ENCODE data around the gene PARVB.

PARVB gene, protein sequence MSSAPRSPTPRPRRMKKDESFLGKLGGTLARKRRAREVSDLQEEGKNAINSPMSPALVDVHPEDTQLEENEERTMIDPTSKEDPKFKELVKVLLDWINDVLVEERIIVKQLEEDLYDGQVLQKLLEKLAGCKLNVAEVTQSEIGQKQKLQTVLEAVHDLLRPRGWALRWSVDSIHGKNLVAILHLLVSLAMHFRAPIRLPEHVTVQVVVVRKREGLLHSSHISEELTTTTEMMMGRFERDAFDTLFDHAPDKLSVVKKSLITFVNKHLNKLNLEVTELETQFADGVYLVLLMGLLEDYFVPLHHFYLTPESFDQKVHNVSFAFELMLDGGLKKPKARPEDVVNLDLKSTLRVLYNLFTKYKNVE

DNA sequence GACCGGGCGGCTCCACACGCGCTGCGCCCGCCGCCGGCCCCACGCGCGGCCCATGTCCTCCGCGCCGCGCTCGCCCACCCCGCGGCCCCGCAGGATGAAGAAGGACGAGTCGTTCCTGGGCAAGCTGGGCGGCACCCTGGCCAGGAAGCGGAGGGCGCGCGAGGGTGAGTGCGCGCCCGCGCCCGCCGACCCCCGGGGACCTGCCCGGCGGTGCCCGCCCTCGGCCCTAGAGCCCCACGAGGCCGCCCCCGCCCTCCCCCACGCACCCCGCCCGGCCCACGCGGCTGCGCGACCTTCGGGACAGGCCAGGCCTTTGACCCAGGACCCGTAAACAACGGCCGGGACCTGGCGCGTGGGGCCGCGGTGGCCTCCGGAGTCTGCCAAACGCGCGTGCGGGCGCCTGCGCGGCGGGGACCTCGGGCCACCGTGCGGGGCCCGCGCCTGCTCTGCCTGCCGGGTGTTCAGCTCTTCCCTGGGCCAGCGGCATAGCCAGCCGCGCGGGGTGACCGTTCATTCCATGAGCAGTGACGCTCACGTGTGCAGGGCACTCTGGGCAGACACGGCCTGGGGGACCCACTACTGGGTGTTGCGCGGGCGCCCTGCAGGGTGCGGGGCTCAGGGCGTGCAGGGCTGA, at the start of gene PARVB:
TSS of gene PARVB (plus strand) at position 15 of the 634 bp plus-strand sequence. CDS start at position 53, 38 bp downstream.
- no peak for DNase-seq (ENCODE audit: low read depth)

DNA sequence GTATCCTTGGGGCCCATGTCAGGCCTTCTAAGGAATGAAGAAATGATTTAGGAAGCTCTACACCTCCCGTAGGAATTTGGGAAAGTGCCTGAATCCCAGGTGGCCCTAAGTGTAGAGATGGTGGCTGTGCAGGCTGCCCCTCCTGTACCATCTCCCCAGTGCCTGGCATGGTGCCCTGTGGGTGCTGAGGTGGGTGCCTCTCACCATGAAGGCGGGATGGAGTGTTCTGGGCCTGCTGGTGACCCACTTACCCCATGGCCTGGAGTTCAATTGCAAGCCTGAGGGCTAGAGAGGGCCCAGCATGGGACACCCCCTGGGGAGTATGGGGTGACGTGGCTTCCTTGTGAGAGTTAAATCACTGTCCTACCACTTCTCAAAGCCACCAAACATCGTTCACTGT, 49.1 kb upstream of the PARVB start:
- no peak for DNase-seq (ENCODE audit: low read depth)

DNA sequence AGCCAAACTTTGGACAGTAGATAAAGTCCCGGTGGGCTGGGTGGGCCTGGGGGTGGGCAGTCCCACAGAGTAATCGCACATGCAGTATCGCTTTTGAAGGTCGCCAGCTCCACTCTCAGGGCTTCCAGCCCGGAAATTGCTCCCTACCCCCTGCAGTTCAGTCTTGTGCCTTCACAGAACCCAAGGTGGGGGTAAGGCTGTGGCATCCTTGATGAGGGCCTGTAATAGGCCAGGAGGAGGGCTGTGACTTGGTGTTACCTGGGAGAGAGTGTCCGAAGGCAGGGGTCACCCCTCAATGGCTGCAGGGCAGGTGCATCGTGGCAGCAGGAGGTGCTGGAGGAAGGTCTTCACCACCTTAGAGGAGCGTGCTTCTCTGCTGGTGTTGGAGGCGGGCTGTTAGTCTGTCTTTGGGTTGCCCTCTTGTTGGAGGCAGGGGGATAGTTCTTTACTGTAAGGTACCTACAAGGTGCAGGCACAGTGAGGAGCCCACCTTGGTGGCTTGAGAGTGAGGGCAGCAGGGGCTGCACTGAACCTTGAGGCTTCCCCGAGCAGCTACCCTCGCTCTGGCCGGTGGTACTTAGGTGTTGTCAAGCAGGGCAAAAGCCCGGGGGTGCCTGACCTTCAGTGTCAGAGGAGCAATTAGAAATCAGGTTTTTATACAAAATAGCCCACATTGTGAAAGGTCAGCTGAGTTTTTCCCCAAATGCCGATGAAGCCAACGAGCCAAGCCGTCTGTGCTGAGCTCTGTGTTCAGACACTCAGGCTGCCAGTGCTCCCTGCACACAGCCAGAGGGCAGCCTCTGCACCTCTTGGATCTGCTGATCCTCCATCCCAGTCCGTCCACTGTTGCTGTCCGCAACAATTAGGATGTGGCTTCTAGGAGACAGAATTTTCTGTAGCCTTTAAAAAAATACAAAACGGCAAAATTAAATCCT, 47.0 kb upstream of the PARVB start:
- no peak for DNase-seq (ENCODE audit: low read depth)

DNA sequence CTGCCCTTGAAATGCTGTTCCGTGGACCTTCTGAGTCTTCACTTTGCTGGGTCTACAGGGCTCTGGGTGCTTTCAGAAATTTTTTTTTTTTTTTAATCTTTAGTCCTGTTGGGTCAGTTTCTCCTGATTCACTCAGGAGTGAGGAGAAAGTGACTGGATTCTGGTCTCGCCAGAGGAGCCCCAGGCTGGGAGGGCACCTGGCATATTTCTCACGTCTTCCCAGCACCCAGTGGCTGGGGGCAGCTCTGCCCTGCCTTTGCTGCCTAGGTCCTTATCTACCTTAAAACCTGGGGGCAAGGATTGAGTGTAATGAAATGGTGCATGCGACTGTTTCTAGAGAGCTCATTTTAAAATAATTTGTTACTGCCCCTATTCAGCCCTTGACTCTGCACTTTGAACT, 45.5 kb upstream of the PARVB start:
- no peak for DNase-seq (ENCODE audit: low read depth)

DNA sequence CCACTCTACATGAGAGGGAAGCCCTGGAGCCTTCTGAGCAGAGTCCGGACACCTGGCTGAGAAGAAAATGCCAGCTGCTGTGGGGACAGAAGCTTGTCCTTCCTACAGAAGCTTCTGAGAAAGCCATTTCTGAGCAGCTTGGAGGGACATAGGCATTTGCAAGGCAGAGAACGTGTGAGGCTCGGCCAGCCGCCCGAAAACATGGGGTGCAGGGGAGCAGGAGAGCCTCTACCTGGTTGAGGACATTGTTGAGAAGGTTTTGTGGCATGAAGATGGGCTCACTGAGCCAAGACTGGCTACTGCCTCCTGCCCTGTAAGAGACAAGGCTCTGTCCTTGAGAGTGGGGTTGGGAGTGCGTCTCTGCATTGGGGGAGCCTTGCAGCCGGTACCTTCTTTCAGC, 43.5 kb upstream of the PARVB start:
- DNase-seq (ENCODE audit: low read depth) = no peak

DNA sequence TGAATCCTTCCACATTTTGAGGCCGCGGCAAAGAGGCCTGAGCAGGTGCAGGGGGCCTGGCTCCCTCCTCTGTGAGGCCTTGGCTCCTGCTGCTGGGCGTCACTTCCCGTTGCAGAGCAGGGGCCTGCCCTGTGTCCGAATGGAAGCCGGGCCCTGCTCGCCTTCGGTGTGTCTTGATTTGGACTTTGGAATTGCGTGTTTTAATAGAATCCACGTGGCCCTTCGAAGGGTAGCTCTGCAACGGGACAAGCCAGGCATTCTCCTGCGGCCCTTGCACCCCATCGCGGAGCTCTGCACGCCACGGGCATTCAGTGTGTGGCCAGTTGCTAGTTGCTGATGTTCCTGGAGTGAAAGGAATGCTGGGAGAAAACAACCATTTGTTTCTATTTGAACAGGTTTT, 43.1 kb upstream of the PARVB start:
- no peak for DNase-seq (ENCODE audit: low read depth)

DNA sequence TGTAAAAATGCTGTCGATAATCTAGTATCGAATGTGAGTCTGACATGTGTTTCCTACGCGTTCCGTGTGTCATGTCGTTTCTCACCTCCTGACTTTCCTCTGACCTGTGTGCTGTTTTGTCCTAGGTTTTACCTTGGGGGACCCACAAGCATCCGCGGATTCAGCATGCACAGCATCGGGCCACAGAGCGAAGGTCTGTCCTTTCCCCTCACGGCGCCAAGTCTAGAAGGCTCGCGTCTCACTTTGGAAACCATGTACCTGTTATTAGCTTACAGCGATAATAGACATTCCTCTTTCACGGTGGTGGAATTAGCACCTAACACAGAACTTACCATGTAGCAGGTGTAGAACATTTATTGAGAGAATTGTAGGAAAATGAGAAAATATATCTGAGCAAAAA, 40.3 kb upstream of the PARVB start:
- no peak for DNase-seq (ENCODE audit: low read depth)

DNA sequence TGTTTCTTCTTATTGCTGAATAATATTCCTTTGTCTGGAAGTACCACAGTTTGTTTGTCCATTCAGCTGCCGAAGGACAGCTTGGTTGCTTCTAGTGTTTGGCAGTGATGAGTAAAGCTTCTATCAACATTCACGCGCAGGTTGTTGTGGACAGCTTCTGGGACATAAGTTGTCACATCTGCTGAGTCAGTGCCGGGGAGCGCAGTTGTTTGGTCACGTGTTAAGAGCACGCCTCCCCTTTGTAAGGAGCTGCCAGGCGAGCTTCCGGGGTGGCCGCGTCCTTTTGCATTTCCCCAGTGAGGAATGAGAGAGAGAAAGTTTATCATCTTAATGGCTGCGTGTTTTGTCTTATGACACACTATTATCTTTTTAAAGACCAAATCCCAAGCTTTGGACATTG, 38.6 kb upstream of the PARVB start:
- no peak for DNase-seq (ENCODE audit: low read depth)

DNA sequence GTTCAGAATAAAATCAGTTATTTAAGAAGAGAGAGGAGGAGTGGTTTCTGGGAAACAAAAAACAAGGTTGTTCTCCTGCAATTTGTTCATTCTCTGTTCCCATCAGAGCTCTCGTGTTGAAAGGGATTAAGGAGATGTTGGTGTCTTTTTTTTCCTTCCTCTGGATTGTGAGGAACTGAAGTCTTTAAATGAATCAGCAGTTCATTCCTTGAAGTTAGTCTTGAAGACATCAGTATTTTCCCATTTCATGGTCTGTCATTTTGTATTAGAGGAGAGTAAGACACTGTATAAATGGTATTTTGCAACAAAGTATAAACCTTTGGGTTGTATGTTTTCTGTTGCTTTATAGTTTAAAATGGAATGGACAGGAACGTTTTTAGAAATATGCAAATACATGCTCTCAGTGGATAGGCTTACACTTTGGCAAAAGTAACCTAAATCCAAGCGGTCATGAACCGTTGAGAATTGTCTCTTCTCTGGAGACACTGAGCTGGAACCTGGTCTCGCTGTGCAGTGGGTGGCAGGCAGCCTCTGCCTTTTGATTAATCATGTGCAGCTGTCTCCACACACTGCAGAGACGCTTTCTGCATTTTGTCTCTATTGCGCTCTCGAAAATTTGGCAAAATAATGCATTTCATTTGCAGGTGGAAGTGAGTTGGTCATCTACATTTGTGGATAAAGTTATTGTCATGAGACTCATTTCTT, 35.8 kb upstream of the PARVB start:
- DNase-seq (ENCODE audit: low read depth) = no peak

DNA sequence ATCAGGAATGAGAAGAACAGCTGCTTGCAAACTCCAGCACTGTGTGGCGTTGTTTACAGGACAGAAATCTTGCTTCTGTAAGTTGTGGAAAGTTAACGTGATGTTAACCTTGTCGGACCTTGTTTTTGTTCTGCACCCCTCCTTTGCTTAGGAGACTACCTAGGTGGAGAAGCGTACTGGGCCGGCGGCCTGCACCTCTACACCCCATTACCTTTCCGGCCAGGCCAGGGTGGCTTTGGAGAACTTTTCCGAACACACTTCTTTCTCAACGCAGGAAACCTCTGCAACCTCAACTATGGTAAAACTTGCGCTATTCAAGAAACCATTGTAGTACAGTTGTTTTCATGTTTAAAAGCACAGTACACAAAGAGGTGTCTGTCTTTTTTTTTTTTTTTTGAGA, 35.1 kb upstream of the PARVB start:
- DNase-seq (ENCODE audit: low read depth) = no peak

DNA sequence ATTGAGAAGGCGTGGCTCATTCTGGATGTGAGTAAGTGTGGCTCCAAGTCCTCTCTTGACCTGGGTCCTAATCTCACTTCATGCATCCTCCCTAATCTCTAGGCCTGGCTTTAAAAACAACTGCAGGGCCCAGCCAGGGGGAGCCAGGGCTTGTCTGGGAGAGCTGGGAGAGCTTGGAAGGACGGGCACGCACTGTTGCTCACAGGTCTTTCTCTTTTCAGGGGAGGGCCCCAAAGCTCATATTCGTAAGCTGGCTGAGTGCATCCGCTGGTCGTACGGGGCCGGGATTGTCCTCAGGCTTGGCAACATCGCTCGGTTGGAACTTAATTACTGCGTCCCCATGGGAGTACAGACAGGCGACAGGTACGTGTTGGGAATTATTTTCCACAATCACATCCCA, 34.1 kb upstream of the PARVB start:
- no peak for DNase-seq (ENCODE audit: low read depth)

DNA sequence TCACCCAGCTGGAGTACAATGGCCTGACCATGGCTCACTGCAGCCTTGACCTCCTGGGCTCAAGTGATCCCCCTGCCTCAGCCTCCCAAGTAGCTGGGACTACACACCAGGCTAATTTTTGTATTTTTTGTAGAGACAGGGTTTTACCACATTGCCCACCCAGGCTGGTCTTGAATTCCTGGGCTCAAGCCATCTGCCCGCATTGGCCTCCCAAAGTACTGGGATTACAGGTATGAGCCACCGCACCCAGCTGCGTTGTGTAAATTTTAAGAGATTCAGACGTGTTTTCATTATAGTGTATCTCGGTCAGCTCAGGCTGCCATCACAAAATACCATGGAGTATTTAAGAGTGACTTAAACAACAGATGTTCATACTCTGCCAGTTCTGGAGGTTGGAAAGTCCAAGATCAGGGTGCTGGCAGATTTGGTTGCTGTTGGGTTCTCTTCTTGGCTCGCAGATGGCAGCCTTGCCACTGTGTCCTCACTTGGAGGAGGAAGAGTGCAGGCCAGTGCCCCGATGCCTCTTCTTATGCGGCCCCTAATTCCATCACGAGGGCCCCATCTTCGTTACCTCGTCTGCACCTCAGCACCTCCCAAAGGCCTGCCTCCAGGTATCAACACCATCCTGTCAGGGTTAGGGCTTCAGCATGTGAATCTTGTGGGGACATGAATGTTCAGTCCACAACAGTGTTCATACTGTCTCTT, 32.6 kb upstream of the PARVB start:
- no peak for DNase-seq (ENCODE audit: low read depth)

DNA sequence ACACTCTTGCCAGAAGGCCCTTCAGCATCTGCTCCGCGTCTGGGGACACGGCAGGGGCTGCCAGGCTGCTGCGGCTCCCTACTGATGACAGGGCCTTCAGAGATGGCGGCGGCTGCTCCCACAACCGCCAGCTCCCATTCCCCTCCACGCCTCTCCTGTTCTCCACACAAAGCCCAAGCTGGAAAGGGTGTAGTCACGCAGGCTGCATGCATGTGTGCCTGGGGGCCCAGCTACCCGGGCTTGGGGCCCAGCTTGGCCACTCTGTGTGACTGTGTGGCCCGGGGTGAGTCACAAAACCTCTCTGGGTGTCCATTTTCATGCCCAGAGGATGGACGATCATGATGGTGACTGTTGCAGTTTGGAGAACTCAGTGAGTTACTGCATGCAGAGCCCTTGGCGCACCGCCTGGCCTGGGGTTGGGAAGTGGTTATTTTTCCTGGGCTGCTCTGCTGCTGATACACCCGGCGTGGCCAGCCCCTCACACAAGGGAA, 31.7 kb upstream of the PARVB start:
- DNase-seq (ENCODE audit: low read depth) = no peak

DNA sequence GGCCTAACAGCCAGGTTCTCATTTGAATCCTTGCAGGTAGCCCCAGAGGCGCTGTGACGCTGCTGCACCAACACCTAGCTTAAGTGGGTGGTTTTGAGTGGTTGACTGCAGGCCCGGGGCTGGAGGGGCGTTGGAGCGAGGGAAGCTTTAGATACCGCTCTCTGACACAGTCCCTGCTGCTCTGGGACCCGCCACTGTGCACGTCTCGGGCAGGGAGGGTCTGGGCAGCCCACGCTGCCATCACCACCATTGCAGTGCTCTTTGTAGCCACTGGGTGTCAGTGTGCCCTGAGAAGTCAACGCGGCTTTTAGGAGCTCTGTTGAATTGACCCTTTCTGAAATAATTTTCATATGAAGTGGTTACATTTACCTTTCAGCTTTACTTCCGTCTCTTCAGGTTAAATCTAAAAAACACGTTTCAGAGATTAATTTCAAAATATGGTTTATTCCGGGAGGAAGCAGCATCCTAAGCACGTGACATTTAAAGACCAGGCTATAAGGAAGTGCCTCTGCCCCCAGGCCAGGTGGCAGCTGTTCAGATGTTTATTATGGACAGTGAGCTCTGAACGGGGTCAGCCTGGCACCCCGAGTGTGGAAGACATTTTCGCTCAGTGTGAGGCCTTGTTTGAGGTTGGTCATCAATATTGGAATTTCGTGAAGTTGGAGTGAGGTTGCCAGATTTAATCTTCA, 30.9 kb upstream of the PARVB start:
- peak; percentile 5 for DNase-seq (ENCODE audit: low read depth)

DNA sequence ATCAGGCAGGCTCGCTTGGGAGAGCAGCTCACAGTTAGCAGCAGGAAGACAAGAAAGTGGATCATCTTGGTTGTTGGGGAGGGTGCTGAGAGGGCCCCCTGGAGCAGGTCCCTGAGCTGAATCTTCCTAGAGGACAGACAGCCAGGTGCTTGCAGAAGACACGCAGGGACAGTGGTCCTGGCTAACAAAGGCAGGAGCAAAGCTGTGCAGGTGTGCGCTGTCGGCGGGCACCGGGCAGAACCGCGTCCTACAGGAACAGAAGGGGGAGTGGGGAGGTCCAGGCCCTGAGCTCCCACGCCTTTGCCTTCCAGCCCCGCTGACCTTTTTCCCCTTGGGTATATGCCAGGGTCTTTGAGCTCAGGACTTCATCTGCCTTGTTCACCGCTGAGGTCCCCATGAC, 30.1 kb upstream of the PARVB start:
- DNase-seq (ENCODE audit: low read depth) = no peak

DNA sequence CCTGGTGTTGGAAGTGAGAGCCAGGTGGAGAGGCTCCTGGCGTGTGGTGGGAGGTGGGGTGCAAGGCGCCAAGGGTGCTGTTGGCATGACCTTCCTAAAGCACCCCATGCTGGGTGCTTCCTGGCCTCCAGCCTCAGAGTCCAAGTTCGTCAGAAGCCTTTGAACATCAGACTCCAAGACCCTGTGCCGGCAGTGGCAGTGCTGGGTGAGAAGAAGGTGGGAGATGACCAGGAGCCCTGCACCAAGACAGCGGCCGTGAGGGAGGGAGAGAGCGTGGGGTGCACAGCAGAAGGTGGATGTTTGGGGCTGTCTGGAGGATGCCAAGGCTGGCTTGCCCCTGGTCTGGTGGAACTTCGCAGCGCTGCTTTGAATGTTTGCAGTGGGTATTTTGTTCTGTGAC, 29.7 kb upstream of the PARVB start:
- no peak for DNase-seq (ENCODE audit: low read depth)

DNA sequence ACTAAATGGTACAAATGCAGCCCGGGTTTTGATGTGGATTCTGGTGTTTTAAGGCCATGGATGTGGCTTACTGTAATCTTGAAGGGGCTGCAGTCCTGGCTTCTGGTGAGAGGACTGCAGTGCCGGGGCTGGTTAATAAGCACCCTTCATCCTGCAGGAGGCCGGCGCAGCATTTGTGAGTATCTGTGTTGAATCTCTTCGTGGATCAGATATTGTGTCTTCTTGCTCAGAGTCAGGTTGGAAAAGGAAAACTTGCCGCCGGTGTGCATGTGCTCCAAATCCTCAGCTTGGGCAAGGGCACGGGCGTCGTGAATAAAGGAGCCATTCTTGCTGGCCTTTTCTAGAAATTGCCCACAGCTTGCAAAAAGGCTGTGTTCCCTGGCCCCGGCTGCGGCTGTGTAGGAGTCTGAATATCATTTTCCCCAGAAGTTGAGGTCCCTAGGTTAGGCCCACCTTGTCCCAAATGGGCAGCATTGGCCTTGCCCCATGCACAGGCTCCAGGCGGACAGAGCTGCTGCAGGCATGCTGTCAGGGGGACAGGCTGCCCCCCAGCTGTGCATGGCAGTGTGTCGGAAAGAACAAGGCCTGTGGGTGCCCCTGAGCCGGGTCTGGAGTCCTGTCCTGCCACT, 28.9 kb upstream of the PARVB start:
- DNase-seq (ENCODE audit: low read depth) = no peak

DNA sequence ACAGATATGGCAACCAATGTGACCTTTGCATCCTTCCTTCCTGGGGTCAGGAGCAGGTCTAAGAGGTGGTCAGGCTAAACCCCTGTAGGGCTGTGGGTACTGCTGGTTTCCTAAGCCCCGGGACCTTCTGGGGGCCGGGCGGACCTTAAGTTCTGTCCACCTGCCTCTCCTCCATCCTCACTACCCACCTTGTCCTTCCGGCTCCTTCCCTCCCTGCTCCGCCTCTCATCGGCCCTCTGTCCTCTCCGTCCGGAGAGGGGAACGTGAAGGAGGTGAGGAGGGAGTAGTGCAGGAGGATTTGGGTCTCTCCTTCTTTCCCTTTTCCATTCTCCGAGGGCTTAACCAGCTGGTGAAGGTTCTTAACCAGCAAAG, 28.3 kb upstream of the PARVB start:
- no peak for DNase-seq (ENCODE audit: low read depth)

DNA sequence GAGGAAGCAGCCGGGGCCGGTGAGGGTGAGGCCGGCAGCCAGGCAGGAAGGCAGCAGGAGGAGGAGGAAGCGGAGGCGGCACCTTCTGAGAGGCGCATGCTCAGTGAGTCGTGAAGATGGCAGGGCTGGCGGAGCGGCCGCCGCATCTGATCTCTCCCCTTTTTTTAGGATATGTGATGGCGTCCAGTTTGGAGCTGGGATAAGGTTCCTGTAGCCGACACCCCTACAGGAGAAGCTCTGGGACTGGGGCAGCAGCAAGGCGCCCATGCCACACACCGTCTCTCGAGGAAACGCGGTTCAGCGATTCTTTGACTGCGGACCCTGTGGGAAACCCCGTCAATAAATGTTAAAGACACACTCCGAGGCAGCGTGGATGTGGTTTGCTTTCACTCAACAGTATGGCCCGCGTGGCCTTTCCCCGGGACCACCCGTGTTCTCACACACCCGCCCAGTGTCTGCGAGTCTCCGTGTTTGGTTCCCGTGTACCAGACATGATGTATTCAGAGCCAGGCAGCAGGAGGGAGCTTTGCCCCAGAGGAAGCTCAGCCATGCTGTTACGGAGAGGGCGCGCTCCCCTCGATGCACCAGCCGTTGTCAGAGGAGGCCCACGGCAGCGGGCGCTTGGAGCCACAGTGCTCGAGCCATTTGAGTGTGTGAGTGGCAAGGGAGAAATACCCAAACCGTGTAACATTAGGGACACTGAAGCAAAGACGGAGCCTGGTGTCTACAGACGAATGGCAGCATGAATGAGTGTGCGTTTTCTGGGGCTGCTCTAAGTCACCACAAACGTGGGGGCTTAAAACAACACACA, 27.7 kb upstream of the PARVB start:
- no peak for DNase-seq (ENCODE audit: low read depth)

DNA sequence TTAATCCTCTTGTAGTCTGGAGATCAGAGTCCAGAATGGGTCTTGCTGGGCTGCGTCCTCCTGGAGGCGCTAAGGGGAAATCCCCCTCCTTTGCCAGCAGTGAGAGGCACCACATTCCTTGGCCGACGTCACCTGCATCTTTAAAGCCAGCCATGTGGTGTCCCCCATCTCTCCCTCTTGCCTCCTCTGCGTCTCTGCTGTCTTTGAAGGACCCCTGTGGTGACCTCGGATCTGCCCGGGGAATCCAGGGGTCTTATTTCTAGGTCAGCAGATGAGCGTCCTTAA, 27.2 kb upstream of the PARVB start:
- DNase-seq (ENCODE audit: low read depth) = no peak

All from HS-5 (cell line).